Stimulated activated CD4-positive, alpha-beta T cell treated with anti-CD3 and anti-CD28 coated beads, Interleukin-12 subunit alpha, Interleukin-12 subunit beta, amount 100 ng/mL, for 24 hours (primary cell): Measurements from ENCODE around the gene DYNC1H1.

ENCODE experiments used
- DNase-seq, 2 experiments: peaks; one replicate each; pipeline ENCODE4 v3.0.0-alpha.2; 2020; ENCODE audit warnings: low read depth in 2 of 2

Gene DYNC1H1

DNA sequence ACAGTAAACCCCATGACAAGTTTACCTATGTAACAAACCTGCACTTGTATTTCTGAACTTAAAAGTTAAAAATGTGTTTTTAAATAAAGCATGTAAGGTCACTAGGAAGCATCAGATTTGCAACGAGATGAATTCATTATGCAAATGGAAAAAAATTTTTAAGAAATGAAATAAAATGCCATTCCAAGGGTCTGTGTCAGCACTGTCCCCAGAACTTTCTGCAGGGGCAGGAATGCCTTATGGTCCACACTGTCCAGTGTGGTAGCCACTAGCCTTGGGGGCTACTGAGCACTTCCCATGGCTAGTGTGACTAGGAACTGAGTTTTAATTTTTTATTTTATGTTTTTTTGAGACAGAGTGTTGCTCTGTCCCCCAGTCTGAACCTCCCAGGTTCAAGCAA lies 73.3 kb downstream of the DYNC1H1 start:
- no peak for DNase-seq

- no peak for DNase-seq
Observed at GRCh38 chr14:102039157-102039556, 74.8 kb downstream of the DYNC1H1 start.

DNA sequence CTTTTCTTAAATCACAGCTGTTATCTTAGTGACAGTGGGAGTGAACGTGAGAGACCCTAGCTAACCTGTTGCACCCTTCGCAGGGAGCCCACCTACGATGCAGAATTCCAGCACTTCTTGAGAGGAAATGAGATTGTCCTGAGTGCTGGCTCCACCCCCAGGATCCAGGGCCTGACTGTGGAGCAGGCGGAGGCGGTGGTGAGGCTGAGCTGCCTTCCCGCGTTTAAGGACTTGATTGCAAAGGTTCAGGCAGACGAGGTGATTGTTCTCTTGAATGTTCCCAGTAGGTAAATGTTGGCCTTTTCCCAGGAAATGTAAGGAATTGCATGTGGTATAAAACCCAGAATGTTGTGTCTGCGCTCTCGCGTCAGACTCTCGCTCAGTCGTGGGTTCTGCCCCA lies 75.8 kb downstream of the DYNC1H1 start:
- no peak for DNase-seq

GRCh38 chr14:102042699-102043098 lies 78.3 kb downstream of the DYNC1H1 start:
- no peak for DNase-seq

GRCh38 chr14:102043251-102044025 lies 79.1 kb downstream of the DYNC1H1 start:
- DNase-seq, result no peak

GRCh38 chr14:102044566-102044965 lies 80.2 kb downstream of the DYNC1H1 start:
- no peak for DNase-seq

- no peak for DNase-seq
Observed at GRCh38 chr14:102046337-102047278, 82.2 kb downstream of the DYNC1H1 start.

GRCh38 chr14:102047808-102048540 lies 83.6 kb downstream of the DYNC1H1 start:
- no peak for DNase-seq

- no peak for DNase-seq
Observed at GRCh38 chr14:102049258-102050025, 85.1 kb downstream of the DYNC1H1 start.

DNA sequence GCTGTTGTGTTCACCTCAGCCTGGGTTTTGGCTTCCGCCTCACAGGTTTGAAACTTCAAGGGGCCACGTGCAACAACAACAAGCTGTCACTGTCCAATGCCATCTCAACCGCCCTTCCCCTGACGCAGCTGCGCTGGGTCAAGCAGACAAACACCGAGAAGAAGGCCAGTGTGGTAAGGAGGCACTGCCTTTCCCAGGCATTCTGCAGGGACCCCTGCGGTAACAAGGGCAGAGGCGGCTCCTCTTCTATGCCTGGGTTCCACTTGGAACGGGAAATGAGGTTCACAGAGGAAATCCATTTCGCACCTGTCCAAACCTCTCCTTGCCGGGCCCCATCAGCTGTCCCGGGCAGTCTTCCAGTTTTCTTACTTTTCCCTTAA lies 85.6 kb downstream of the DYNC1H1 start:
- DNase-seq, result no peak

DNA sequence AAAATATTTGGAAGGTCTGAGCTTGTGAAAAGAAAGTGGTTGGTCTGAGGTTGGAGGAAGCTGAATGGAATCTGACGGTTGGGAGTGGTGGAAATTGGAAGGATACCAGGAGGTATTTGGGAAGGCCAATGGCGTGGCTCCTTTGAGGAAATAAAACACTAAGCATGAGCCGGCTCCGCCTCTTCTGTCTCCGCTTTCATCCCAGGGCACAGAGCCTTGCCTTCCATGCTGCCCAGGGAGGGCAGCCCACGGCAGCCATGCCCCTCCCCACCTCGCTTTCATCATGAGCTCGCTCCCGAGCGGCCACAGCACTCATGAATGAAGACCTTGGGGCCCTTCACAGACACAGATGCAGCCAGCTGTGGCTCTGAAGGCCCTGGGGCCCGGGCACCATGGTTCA lies 86.3 kb downstream of the DYNC1H1 start:
- no peak for DNase-seq

- no peak for DNase-seq
Observed at GRCh38 chr14:102052522-102052921, 88.1 kb downstream of the DYNC1H1 start.

DNA sequence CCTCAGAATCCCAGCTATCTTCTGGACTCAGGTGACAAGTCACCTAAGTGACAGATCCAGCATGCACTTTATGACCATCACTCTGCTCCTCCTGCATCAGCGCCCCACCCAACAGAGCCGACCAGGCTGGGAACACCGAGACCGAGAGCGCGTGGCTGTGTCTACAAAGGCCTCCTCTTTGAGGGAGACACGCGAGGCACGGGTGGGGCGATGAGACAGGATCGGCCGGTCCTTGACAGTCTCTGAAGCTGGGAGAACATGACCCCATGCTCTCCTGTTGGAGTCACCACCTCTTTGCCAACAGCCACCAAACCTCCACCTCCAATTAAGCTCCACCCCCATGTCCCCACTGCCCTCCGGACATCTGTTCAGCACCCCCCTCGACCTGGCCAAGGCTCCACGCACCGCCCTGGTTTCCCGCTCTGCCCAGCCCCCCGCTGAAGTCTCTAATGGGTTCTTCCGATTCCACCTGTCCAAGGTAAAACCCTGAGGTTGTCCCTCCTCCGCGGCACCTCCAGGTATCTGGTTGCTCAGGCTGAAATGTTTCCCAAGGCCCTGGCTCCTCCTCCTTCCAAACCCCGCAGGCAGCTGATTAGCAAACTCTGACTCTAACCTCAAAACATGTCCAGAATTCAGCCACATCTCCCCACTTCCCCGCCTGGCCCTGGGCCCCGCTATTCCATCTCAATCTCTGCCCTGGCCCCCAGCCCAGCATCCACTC lies 91.0 kb downstream of the DYNC1H1 start:
- no peak for DNase-seq

GRCh38 chr14:102056694-102057442 lies 92.5 kb downstream of the DYNC1H1 start:
- DNase-seq, result no peak

DNA sequence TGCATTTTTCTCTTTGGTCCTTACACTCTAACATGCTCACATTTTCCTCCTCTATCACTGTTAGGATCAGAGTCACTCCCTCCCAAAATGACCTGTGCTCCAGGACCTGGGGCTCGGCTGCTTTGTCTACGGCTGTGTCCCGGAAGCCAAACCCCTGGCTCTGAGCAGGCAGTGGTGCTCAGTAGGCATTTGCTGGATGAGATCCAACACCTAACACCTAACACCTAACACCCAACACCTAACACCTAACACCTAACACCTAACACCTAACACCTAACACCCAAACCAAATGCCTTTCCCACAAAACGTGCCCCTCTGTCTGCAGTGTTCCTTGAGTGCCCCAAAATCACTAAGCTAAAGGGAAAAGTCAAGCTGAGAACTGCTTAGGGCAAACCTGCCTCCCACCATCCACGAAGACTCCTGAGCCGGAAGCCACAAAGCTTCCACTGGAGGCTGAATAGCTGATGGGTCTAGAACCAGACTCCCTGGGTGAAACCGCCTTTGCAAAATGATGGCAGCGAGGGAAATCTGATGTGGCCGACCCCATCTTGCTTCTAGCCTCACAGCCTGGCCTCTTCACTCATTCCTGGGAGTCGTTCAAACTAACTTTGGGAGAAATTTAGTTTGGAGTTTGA lies 93.2 kb downstream of the DYNC1H1 start:
- no peak for DNase-seq

- DNase-seq, result no peak
Observed at GRCh38 chr14:102058146-102058545, 93.8 kb downstream of the DYNC1H1 start.

- DNase-seq, result no peak
Observed at GRCh38 chr14:102058961-102059360, 94.6 kb downstream of the DYNC1H1 start.

DNA sequence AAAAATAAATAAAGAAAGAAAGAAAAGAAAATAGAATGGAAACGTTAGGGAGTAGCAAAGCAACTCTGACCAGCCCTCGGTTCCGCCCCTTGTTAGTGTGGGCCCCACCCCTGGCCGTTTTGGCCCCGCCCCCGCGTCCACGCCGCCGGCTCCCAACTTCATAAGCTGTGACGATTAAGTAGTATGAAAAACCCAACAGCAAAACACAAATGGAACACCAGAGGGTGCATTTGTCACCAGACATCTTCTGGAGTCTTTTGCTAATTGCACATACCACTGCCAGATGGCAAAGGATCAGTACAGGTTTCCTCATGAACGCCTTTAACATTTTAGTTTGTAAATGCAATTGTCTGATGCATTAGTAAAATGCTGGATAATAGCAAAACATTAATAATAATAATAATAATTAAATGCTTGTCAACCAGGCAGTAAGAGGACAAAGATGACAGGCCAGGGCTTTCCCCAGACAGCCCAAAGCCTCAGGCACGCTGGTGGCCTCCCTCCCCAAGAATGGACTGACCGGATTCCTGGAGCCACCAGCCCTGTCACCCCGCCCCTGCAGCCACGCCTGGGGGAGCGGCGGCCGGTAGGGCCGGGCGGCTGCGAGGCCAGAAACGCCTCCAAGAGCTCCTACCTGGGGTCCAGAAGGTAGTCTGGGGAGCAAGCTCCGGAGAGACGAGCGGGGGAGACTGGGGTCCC lies 98.9 kb downstream of the DYNC1H1 start:
- DNase-seq, result peak; percentile 43 to 67
